ENCODE results near the gene NBPF3.

- TF ChIP-seq CTCF (IDR thresholded peaks at IDR 0.05) (no peak), EMX1 (CRISPR knock-in tag; IDR thresholded peaks at IDR 0.05) (no peak), E2F4 (CRISPR knock-in tag; IDR thresholded peaks at IDR 0.05; ENCODE audit: borderline replicate concordance, low read depth) (no peak), TEAD4 (CRISPR knock-in tag; IDR thresholded peaks at IDR 0.05) (no peak), ESRRA (CRISPR knock-in tag; IDR thresholded peaks at IDR 0.05; ENCODE audit: borderline replicate concordance) (no peak), E2F5 (CRISPR knock-in tag; IDR thresholded peaks at IDR 0.05) (no peak), SP1 (CRISPR knock-in tag; conservative IDR thresholded peaks at IDR 0.05) (no peak), ZBTB21 (CRISPR knock-in tag; IDR thresholded peaks at IDR 0.05; ENCODE audit: borderline replicate concordance) (no peak), USF2 (CRISPR knock-in tag; IDR thresholded peaks at IDR 0.05) (no peak), ZNF121 (CRISPR knock-in tag; IDR thresholded peaks at IDR 0.05) (no peak), RELA (CRISPR knock-in tag; IDR thresholded peaks at IDR 0.05; ENCODE audit: borderline replicate concordance) (no peak)
These were observed 91.3 kb downstream of the NBPF3 start for GRCh38 chr1:21531241-21531640.

Data from WTC11 (cell line).